PC-3 (cell line): ENCODE data around the gene KCNV2.

Experiments
- EZH2 ChIP-seq: fragments of 300-600 bp; sonication (generic); IDR thresholded peaks from one replicate; pipeline ENCODE4 v1.6.1; 2017; ENCODE audit warnings: antibody characterized with exemption, mild to moderate bottlenecking, low read length; ENCODE audit not compliant: unreplicated experiment
- EZH2phosphoT487 ChIP-seq: fragments of 300-600 bp; sonication (generic); IDR thresholded peaks from 2 replicates; pipeline ENCODE4 v1.6.1; 2018; ENCODE audit warnings: mild to moderate bottlenecking, antibody characterized with exemption, low read length, borderline replicate concordance
- TF ChIP-seq, protein P1 (sequence below): fragments of 300-600 bp; sonication (generic); conservative IDR thresholded peaks from 2 replicates; pipeline ENCODE4 v1.5.1; 2017; ENCODE audit warnings: antibody characterized with exemption, low read depth, mild to moderate bottlenecking, low read length

DNA sequence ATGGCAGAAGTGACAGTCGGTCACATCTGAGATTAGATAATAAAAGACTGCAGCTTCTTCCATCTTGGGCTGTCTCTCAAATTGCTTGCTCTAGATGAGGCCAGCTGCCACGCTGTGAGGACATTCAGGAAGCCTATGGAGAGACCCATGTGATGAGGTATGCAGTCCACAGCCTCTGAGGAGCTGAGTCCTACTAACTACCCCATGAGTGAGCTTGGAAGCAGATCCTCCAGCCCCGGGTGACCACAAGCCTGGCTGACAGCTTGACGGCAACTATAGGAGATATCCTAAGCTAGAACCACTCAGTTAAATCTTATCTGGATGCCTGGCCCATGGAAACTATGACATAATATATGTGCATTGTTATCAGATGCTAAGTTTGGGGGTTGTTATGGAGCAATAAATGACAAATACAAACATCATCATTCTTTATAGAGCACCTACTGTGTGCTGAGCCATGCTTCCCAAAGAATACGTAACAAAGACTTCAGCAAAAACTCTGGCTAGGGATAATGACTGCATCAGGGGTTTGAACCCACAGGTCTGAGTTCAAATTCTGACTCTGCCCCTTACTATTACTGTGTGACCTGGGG, 26.7 kb downstream of the KCNV2 start:
- TF ChIP-seq, protein P1, sequence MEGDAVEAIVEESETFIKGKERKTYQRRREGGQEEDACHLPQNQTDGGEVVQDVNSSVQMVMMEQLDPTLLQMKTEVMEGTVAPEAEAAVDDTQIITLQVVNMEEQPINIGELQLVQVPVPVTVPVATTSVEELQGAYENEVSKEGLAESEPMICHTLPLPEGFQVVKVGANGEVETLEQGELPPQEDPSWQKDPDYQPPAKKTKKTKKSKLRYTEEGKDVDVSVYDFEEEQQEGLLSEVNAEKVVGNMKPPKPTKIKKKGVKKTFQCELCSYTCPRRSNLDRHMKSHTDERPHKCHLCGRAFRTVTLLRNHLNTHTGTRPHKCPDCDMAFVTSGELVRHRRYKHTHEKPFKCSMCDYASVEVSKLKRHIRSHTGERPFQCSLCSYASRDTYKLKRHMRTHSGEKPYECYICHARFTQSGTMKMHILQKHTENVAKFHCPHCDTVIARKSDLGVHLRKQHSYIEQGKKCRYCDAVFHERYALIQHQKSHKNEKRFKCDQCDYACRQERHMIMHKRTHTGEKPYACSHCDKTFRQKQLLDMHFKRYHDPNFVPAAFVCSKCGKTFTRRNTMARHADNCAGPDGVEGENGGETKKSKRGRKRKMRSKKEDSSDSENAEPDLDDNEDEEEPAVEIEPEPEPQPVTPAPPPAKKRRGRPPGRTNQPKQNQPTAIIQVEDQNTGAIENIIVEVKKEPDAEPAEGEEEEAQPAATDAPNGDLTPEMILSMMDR = no peak
- TF ChIP-seq EZH2 (no peak), EZH2phosphoT487 (no peak)
